ENCODE data around the gene UNC5B.

UNC5B gene

DNA sequence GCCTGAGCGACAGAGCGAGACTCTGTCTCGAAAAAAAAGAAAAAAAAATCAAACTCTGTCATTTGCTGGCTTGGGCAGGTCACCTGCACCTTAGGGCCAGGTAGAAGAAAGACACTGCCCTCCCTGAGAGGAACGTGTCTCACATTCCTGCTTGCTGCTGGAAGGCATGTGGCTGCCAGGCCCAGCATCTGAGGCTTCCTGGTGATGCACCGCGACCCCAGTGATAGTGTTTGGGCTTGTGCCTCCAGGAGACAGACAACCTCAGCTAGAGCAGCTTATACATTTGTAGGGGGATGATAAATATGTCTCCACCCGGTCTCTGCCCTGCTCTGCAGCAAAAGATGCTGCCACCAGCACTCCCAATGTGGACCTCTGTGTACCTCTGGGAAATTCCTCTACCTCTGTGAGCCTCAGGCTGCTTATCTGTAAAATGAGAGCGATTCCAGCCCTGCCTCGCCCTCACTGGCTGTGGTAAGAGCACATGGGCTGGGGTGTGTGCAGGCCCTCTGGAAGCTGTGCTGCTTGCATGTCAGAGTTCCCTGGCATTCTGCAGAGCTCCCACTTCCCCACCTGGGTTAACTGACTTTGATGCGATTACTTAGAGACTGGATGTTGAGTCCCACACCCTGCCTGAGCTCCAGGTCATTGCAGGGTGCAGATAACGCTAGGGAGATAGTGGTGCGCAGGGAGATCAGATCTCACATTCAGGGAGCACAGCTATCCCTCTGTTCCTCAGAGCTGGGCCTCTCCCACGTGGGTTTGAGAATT, 126.5 kb downstream of the UNC5B start:
- H3K36me3 ChIP-seq (ENCODE audit: control insufficient read depth, insufficient read depth, low read length): no peaks in the 10 kb centered on the region
- peaks cover 5% of the 10 kb centered on the region for H3K4me1 ChIP-seq (ENCODE audit: control insufficient read depth, insufficient read depth, low read length, poor library complexity, severe bottlenecking)
- H3K27ac ChIP-seq (ENCODE audit: low read depth, low read length, severe bottlenecking): no peak overlapping the region
- WGBS, 2 experiments (ENCODE audit: insufficient coverage in 2 of 2): 88 to 93% methylated on average over 10 to 12 of the region's 13 CpGs
- no peak overlapping the region for H3K4me3 ChIP-seq (ENCODE audit: extremely low read depth, insufficient read depth, low read length, poor library complexity, severe bottlenecking)
- no peaks in the 10 kb centered on the region for H3K9me3 ChIP-seq (ENCODE audit: control insufficient read depth, low read length)

DNA sequence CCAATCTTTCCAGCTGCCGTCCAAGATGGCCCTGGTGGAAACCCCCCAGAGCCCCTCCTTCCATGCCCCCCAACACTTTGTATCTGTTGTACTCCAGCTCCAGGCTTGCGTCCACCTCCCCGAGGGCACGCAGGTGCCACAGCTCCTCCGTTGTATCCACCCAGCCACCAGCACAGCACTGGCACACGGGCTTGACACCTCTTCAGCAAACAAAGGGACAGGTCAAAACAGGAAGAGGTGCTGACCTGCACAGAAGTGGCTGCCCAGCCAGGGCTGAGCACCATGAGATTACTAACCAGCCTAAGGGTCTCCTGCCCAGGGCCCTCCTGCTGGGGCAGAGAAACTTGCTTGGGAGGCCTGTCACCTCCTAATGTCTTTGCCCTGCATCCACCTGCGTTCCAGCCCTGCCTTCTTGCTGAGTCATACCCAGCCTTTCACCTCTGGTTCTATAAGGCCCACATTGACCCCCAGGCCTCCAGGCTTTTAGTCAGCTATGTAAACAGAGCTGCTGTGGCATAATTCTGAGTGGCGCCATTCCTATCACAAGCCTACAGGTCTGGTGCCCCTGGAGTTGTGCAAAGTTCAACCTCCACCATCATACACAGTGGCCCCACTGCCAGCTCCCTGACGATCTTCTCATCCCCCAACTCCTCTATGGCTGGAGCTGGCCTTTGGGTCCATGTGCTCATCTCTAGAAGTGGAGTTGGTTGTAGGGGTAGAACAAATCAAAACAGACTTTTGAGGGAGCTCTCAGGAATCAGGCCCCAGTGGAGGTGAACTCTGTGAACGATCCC, 127.6 kb downstream of the UNC5B start:
- no peak overlapping the region for H3K4me3 ChIP-seq (ENCODE audit: extremely low read depth, insufficient read depth, low read length, poor library complexity, severe bottlenecking)
- no peak overlapping the region for H3K27ac ChIP-seq (ENCODE audit: low read depth, low read length, severe bottlenecking)
- H3K9me3 ChIP-seq (ENCODE audit: control insufficient read depth, low read length): no peaks in the 10 kb centered on the region
- peaks cover 5% of the 10 kb centered on the region for H3K4me1 ChIP-seq (ENCODE audit: control insufficient read depth, insufficient read depth, low read length, poor library complexity, severe bottlenecking)
- WGBS, 2 experiments (ENCODE audit: insufficient coverage in 2 of 2): 91 to 95% methylated on average over 8 of the region's 10 CpGs
- no peaks in the 10 kb centered on the region for H3K36me3 ChIP-seq (ENCODE audit: control insufficient read depth, insufficient read depth, low read length)

GRCh38 chr10:71342573-71343391, 130.4 kb downstream of the UNC5B start:
- Histone ChIP-seq H3K9me3 (ENCODE audit: control insufficient read depth, low read length) (no peaks in the 10 kb centered on the region), H3K27ac (ENCODE audit: low read depth, low read length, severe bottlenecking) (no peak overlapping the region), H3K4me3 (ENCODE audit: extremely low read depth, insufficient read depth, low read length, poor library complexity, severe bottlenecking) (no peak overlapping the region), H3K4me1 (ENCODE audit: control insufficient read depth, insufficient read depth, low read length, poor library complexity, severe bottlenecking) (peaks cover 3% of the 10 kb centered on the region), H3K36me3 (ENCODE audit: control insufficient read depth, insufficient read depth, low read length) (no peaks in the 10 kb centered on the region)
- WGBS, 2 experiments (ENCODE audit: insufficient coverage in 2 of 2): 80 to 86% methylated on average over 7 to 8 of the region's 8 CpGs

DNA sequence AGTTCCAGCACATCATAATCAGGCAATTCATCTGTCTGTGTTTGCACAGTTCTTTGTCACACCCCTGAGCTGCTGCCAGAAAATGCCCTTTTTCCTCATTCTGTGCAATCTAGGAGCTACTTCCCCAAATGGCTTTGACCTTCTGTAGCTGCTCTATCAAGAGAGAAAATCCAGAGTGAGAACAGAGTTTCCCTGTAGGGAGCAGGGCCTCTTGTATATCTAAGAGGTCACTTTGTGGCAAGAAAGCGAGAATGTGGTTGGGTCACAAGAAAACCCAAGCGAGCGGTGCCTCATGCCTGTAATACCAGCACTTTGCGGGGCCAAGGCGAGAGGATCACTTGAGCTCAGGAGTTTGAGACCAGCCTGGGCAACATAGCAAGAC, 131.0 kb downstream of the UNC5B start:
- H3K36me3 ChIP-seq (ENCODE audit: control insufficient read depth, insufficient read depth, low read length): no peaks in the 10 kb centered on the region
- H3K27ac ChIP-seq (ENCODE audit: low read depth, low read length, severe bottlenecking): no peak overlapping the region
- no peak overlapping the region for H3K4me3 ChIP-seq (ENCODE audit: extremely low read depth, insufficient read depth, low read length, poor library complexity, severe bottlenecking)
- 91 to 97% methylated on average over 5 of the region's 5 CpGs for WGBS, 2 experiments (ENCODE audit: insufficient coverage in 2 of 2)
- no peaks in the 10 kb centered on the region for H3K9me3 ChIP-seq (ENCODE audit: control insufficient read depth, low read length)
- H3K4me1 ChIP-seq (ENCODE audit: control insufficient read depth, insufficient read depth, low read length, poor library complexity, severe bottlenecking): peaks cover 3% of the 10 kb centered on the region

GRCh38 chr10:71344154-71344925, 132.0 kb downstream of the UNC5B start:
- no peak overlapping the region for H3K27ac ChIP-seq (ENCODE audit: low read depth, low read length, severe bottlenecking)

DNA sequence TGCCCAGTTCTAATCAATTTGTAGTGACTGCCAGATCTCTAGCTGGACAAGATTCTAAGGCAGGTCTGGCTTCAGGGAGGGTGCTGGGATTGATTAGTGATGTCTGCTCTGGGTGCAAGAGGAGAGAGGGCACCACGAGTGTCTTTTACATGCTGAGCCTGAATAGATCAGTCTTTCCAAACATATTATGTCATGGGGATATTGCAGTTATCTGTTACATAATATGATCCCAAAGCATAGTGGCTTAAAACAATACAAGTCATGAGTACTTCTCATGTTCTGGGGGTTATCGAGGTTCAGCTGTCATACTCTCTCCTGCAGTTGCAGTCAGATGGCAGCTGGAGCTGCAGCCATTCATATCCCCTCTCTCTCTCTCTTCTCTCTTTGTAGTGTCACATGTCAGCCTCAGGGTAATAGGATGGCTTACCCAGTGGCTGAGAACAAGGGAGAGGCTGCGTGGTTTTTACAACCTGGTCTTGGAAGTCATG, 132.7 kb downstream of the UNC5B start:
- H3K27ac ChIP-seq (ENCODE audit: low read depth, low read length, severe bottlenecking): no peak overlapping the region
- peaks cover 5% of the 10 kb centered on the region for H3K4me1 ChIP-seq (ENCODE audit: control insufficient read depth, insufficient read depth, low read length, poor library complexity, severe bottlenecking)

More at GRCh38 chr10:71344154-71344925, 132.0 kb downstream of the UNC5B start:
- Histone ChIP-seq H3K9me3 (ENCODE audit: control insufficient read depth, low read length) (no peaks in the 10 kb centered on the region), H3K4me1 (ENCODE audit: control insufficient read depth, insufficient read depth, low read length, poor library complexity, severe bottlenecking) (peaks cover 3% of the 10 kb centered on the region), H3K4me3 (ENCODE audit: extremely low read depth, insufficient read depth, low read length, poor library complexity, severe bottlenecking) (no peak overlapping the region), H3K36me3 (ENCODE audit: control insufficient read depth, insufficient read depth, low read length) (no peaks in the 10 kb centered on the region)
- WGBS, 2 experiments (ENCODE audit: insufficient coverage in 2 of 2): 59 to 71% methylated on average over 7 to 9 of the region's 9 CpGs

DNA sequence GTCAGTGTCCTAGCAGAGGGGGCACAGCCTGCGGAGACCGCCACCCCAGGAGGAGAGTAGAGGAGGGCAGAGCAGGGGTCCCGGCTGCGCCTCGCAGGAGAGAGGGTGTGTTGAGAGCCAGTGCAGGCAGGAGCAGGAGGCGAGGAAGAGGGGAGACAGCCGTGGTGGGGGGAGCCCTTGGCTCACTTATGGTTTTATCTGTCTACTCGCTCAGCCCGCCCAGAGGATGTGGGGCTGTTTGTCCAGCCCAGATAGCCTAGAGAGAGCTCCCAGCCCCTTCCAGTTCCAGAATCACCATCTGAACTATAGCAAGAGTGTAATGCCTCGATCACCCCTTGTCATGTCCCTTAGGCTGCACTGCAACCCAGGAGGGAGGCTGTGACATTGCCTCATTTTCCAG, 133.3 kb downstream of the UNC5B start:
- WGBS, 2 experiments (ENCODE audit: insufficient coverage in 2 of 2): 84 to 94% methylated on average over 7 to 10 of the region's 10 CpGs
- Histone ChIP-seq H3K36me3 (ENCODE audit: control insufficient read depth, insufficient read depth, low read length) (no peaks in the 10 kb centered on the region), H3K4me3 (ENCODE audit: extremely low read depth, insufficient read depth, low read length, poor library complexity, severe bottlenecking) (no peak overlapping the region), H3K9me3 (ENCODE audit: control insufficient read depth, low read length) (no peaks in the 10 kb centered on the region), H3K27ac (ENCODE audit: low read depth, low read length, severe bottlenecking) (no peak overlapping the region), H3K4me1 (ENCODE audit: control insufficient read depth, insufficient read depth, low read length, poor library complexity, severe bottlenecking) (peaks cover 5% of the 10 kb centered on the region)

More for the DNA sequence above, 132.7 kb downstream of the UNC5B start:
- WGBS, 2 experiments (ENCODE audit: insufficient coverage in 2 of 2): 86 to 100% methylated on average over 1 of the region's 3 CpGs
- H3K4me3 ChIP-seq (ENCODE audit: extremely low read depth, insufficient read depth, low read length, poor library complexity, severe bottlenecking): no peak overlapping the region
- no peaks in the 10 kb centered on the region for H3K36me3 ChIP-seq (ENCODE audit: control insufficient read depth, insufficient read depth, low read length)
- H3K9me3 ChIP-seq (ENCODE audit: control insufficient read depth, low read length): no peaks in the 10 kb centered on the region

GRCh38 chr10:71346731-71347130, 134.4 kb downstream of the UNC5B start:
- Histone ChIP-seq H3K4me1 (ENCODE audit: control insufficient read depth, insufficient read depth, low read length, poor library complexity, severe bottlenecking) (peaks cover 5% of the 10 kb centered on the region), H3K4me3 (ENCODE audit: extremely low read depth, insufficient read depth, low read length, poor library complexity, severe bottlenecking) (no peak overlapping the region), H3K27ac (ENCODE audit: low read depth, low read length, severe bottlenecking) (no peak overlapping the region), H3K36me3 (ENCODE audit: control insufficient read depth, insufficient read depth, low read length) (no peaks in the 10 kb centered on the region), H3K9me3 (ENCODE audit: control insufficient read depth, low read length) (no peaks in the 10 kb centered on the region)
- 94 to 100% methylated on average over 1 to 3 of the region's 3 CpGs for WGBS, 2 experiments (ENCODE audit: insufficient coverage in 2 of 2)

DNA sequence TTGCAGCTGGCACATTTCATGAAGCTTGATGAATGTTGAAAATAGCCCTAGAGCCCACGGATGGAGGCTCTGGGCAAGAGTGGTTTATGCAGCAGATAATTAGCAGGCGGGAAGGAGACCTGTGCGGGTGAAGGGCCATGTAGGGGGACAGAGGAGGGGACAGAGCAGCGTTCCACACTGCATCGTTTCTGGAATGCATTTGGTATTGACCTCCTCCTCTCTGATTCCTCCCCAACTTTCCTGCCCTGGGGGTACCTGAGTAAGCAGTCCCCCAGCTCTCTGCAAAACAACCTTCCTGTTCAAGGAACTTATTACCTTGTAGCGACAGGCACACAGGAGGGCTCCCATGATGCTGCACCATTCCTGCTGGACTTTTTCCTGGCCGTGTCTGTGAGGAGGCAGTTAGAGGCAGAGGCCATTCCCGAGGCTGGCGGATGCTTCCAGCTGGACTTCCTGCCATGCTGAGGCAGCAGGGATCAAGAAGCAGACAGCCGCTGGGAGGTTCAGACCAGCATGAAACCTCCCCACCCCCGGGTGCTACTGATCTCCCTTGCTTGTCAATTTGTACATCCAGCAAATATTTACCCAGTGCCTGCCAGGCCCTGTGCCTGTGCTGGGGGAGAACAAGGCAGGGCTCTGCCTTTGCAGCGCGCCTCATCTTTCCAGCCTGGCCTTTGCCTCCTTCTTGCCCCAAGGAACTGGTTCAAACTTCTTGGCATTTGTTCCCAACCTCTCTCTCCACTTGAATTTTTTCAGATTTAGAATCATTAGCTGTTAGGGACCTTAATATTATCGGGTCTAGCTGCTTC, 135.4 kb downstream of the UNC5B start:
- no peaks in the 10 kb centered on the region for H3K9me3 ChIP-seq (ENCODE audit: control insufficient read depth, low read length)
- 90 to 92% methylated on average over 12 to 13 of the region's 14 CpGs for WGBS, 2 experiments (ENCODE audit: insufficient coverage in 2 of 2)
- no peak overlapping the region for H3K4me3 ChIP-seq (ENCODE audit: extremely low read depth, insufficient read depth, low read length, poor library complexity, severe bottlenecking)
- H3K36me3 ChIP-seq (ENCODE audit: control insufficient read depth, insufficient read depth, low read length): no peaks in the 10 kb centered on the region
- H3K27ac ChIP-seq (ENCODE audit: low read depth, low read length, severe bottlenecking): no peak overlapping the region
- H3K4me1 ChIP-seq (ENCODE audit: control insufficient read depth, insufficient read depth, low read length, poor library complexity, severe bottlenecking): peaks cover 5% of the 10 kb centered on the region
